Neuronal stem cell (in vitro differentiated cells): ENCODE measurements around the gene PRLR.

Experiments used
- DNase-seq: peaks from one replicate; pipeline ENCODE4 v3.0.0-alpha.2; 2013; ENCODE audit warnings: low spot score
- H2AFZ ChIP-seq: one replicate; pipeline ENCODE4 v1.6.1; 2013; ENCODE audit warnings: mild to moderate bottlenecking, low read length, inconsistent platforms
- H2AK5ac ChIP-seq: 2 replicates; pipeline ENCODE4 v1.6.1; 2013; ENCODE audit warnings: low read depth, mild to moderate bottlenecking, inconsistent platforms, low read length, moderate library complexity, mixed read lengths
- H2BK120ac ChIP-seq: 2 replicates; pipeline ENCODE4 v1.6.1; 2013; ENCODE audit warnings: low read depth, mild to moderate bottlenecking, inconsistent platforms, low read length, moderate library complexity, mixed read lengths
- H2BK12ac ChIP-seq: one replicate; pipeline ENCODE4 v1.6.1; 2013; ENCODE audit warnings: low read length, inconsistent platforms
- H2BK15ac ChIP-seq: 2 replicates; pipeline ENCODE4 v1.6.1; 2013; ENCODE audit warnings: mild to moderate bottlenecking, low read length, inconsistent platforms, mixed read lengths
- H2BK5ac ChIP-seq: one replicate; pipeline ENCODE4 v1.6.1; 2013; ENCODE audit warnings: inconsistent platforms, mild to moderate bottlenecking, low read length, moderate library complexity
- H3K14ac ChIP-seq: one replicate; pipeline ENCODE4 v1.6.1; 2013; ENCODE audit warnings: low read length, inconsistent platforms
- H3K18ac ChIP-seq: 2 replicates; pipeline ENCODE4 v1.6.1; 2013; ENCODE audit warnings: low read length, inconsistent platforms
- H3K23ac ChIP-seq: 2 replicates; pipeline ENCODE4 v1.6.1; 2013; ENCODE audit warnings: low read depth, mild to moderate bottlenecking, mixed read lengths, low read length, inconsistent platforms; ENCODE audit not compliant: poor library complexity
- H3K27ac ChIP-seq: replicated peaks from 3 replicates; pipeline ENCODE4 v1.5.1; 2013; ENCODE audit warnings: low read length, inconsistent platforms
- H3K27me3 ChIP-seq, 3 experiments: 2 replicates each; pipeline ENCODE4 v1.6.1; 2013; ENCODE audit warnings: low read length in 3 of 3, mild to moderate bottlenecking in 2 of 3, inconsistent platforms in 1 of 3, low read depth in 1 of 3, mixed read lengths in 1 of 3, moderate library complexity in 1 of 3; ENCODE audit not compliant: control insufficient read depth in 3 of 3, insufficient read depth in 3 of 3
- H3K36me3 ChIP-seq, 2 donors: replicated peaks in 1 of 2; 2 replicates each; pipeline ENCODE4 v1.6.1; 2013; ENCODE audit warnings: low read length in 2 of 2; ENCODE audit not compliant: control insufficient read depth in 2 of 2, insufficient read depth in 2 of 2
- H3K4ac ChIP-seq: 2 replicates; pipeline ENCODE4 v1.6.1; 2013; ENCODE audit warnings: inconsistent platforms, mild to moderate bottlenecking, low read length, moderate library complexity
- H3K4me1 ChIP-seq, 2 donors: 1 replicate in 1 of 2; 2 replicates in 1 of 2; pipeline ENCODE4 v1.6.1; 2013; ENCODE audit warnings: low read length in 2 of 2, low read depth in 1 of 2; ENCODE audit not compliant: control insufficient read depth in 2 of 2, insufficient read depth in 1 of 2
- H3K4me2 ChIP-seq: one replicate; pipeline ENCODE4 v1.6.1; 2013; ENCODE audit warnings: mild to moderate bottlenecking, low read length, inconsistent platforms; ENCODE audit not compliant: insufficient read depth, poor library complexity, severe bottlenecking
- H3K4me3 ChIP-seq, 2 donors: 2 replicates each; pipeline ENCODE4 v1.5.1; 2013; ENCODE audit warnings: low read length in 2 of 2, mild to moderate bottlenecking in 2 of 2, inconsistent platforms in 1 of 2, moderate library complexity in 1 of 2
- H3K79me1 ChIP-seq: one replicate; pipeline ENCODE4 v1.6.1; 2013; ENCODE audit warnings: low read depth, mild to moderate bottlenecking, inconsistent platforms, low read length, moderate library complexity
- H3K9ac ChIP-seq: one replicate; pipeline ENCODE4 v1.6.1; 2013; ENCODE audit warnings: mild to moderate bottlenecking, low read depth, low read length, inconsistent platforms; ENCODE audit not compliant: poor library complexity
- H3K9me3 ChIP-seq, 2 donors: replicated peaks in 1 of 2; 2 replicates each; pipeline versions ENCODE3 to v1.6.1; 2013; ENCODE audit warnings: low read length in 2 of 2, mild to moderate bottlenecking in 2 of 2, inconsistent platforms in 1 of 2, low read depth in 1 of 2, mixed read lengths in 1 of 2, moderate library complexity in 1 of 2; ENCODE audit not compliant: control insufficient read depth in 2 of 2, insufficient read depth in 1 of 2
- H4K8ac ChIP-seq: one replicate; pipeline ENCODE4 v1.6.1; 2013; ENCODE audit warnings: low read depth, mild to moderate bottlenecking, inconsistent platforms, low read length, moderate library complexity
- H4K91ac ChIP-seq: one replicate; pipeline ENCODE4 v1.6.1; 2013; ENCODE audit warnings: low read length, low read depth, mild to moderate bottlenecking, inconsistent platforms; ENCODE audit not compliant: poor library complexity
- WGBS, 2 donors: extraction: QIAGEN DNeasy Blood & Tissue Kit; methylation state at CpG; one replicate each; pipeline ENCODE4 v1.1.7; 2013; ENCODE audit warnings: missing lambda C conversion rate in 2 of 2, mixed read lengths in 1 of 2; ENCODE audit not compliant: insufficient read length in 2 of 2, insufficient replicate concordance in 1 of 2; ENCODE audit errors: extremely low coverage in 2 of 2; 5-methylcytosine and 5-hydroxymethylcytosine counted together

The PRLR gene

GRCh38 chr5:35163710-35164033, 66.6 kb downstream of the PRLR start:
- no peak overlapping the region for H2BK120ac ChIP-seq
- no peak overlapping the region for H3K18ac ChIP-seq
- H3K9me3 ChIP-seq, result no peaks in the 10 kb centered on the region
- no peak overlapping the region for H3K4me3 ChIP-seq
- H4K8ac ChIP-seq, result no peak overlapping the region
- H3K4me1 ChIP-seq, result peaks cover 0 to 3% of the 10 kb centered on the region in 2 donors
- H2AFZ ChIP-seq, result no peak overlapping the region
- H2BK12ac ChIP-seq, result no peak overlapping the region
- no peak overlapping the region for H3K4ac ChIP-seq
- DNase-seq, result no peak
- no peak overlapping the region for H2AK5ac ChIP-seq
- no peaks in the 10 kb centered on the region for H3K27me3 ChIP-seq
- no peak overlapping the region for H4K91ac ChIP-seq
- no peak overlapping the region for H3K4me2 ChIP-seq
- no peaks in the 10 kb centered on the region for H3K79me1 ChIP-seq
- no peaks in the 10 kb centered on the region for H3K36me3 ChIP-seq
- H3K27ac ChIP-seq, result no peak overlapping the region
- no peak overlapping the region for H2BK15ac ChIP-seq
- H3K14ac ChIP-seq, result no peak overlapping the region
- no peak overlapping the region for H2BK5ac ChIP-seq
- no peak overlapping the region for H3K9ac ChIP-seq
- H3K23ac ChIP-seq, result no peak overlapping the region

GRCh38 chr5:35162848-35163709, 67.2 kb downstream of the PRLR start:
- H3K9ac ChIP-seq, result no peak overlapping the region
- no peak overlapping the region for H2AK5ac ChIP-seq
- H2BK15ac ChIP-seq, result no peak overlapping the region
- no peak overlapping the region for H3K4me3 ChIP-seq
- no peak overlapping the region for H3K4ac ChIP-seq
- H2BK5ac ChIP-seq, result no peak overlapping the region
- H3K4me2 ChIP-seq, result no peak overlapping the region
- H2AFZ ChIP-seq, result no peak overlapping the region
- no peak overlapping the region for H4K8ac ChIP-seq
- H3K9me3 ChIP-seq, result no peaks in the 10 kb centered on the region
- no CpG with 5 or more reads among the region's 11 CpGs for WGBS, 2 donors
- H3K27ac ChIP-seq, result no peak overlapping the region
- no peak overlapping the region for H4K91ac ChIP-seq
- DNase-seq, result no peak
- no peak overlapping the region for H3K23ac ChIP-seq
- no peaks in the 10 kb centered on the region for H3K79me1 ChIP-seq
- no peak overlapping the region for H3K18ac ChIP-seq
- H3K4me1 ChIP-seq, result peaks cover 0 to 3% of the 10 kb centered on the region in 2 donors
- no peaks in the 10 kb centered on the region for H3K36me3 ChIP-seq
- no peak overlapping the region for H3K14ac ChIP-seq
- no peak overlapping the region for H2BK12ac ChIP-seq
- H2BK120ac ChIP-seq, result no peak overlapping the region
- no peaks in the 10 kb centered on the region for H3K27me3 ChIP-seq

GRCh38 chr5:35161652-35162273, 68.5 kb downstream of the PRLR start:
- H3K9ac ChIP-seq, result no peak overlapping the region
- H4K8ac ChIP-seq, result no peak overlapping the region
- H3K4ac ChIP-seq, result no peak overlapping the region
- DNase-seq, result no peak
- H3K23ac ChIP-seq, result no peak overlapping the region
- no peak overlapping the region for H3K4me3 ChIP-seq
- no peak overlapping the region for H3K14ac ChIP-seq
- H3K9me3 ChIP-seq, result no peaks in the 10 kb centered on the region
- no peaks in the 10 kb centered on the region for H3K27me3 ChIP-seq
- peaks cover 0 to 3% of the 10 kb centered on the region in 2 donors for H3K4me1 ChIP-seq
- no peak overlapping the region for H3K27ac ChIP-seq
- H2BK120ac ChIP-seq, result no peak overlapping the region
- no peak overlapping the region for H3K18ac ChIP-seq
- H3K4me2 ChIP-seq, result no peak overlapping the region
- no peaks in the 10 kb centered on the region for H3K79me1 ChIP-seq
- no peak overlapping the region for H2BK15ac ChIP-seq
- H4K91ac ChIP-seq, result no peak overlapping the region
- H2AFZ ChIP-seq, result no peak overlapping the region
- no CpG with 5 or more reads among the region's 7 CpGs for WGBS, 2 donors
- no peak overlapping the region for H2BK5ac ChIP-seq
- no peaks in the 10 kb centered on the region for H3K36me3 ChIP-seq
- no peak overlapping the region for H2BK12ac ChIP-seq
- no peak overlapping the region for H2AK5ac ChIP-seq

DNA sequence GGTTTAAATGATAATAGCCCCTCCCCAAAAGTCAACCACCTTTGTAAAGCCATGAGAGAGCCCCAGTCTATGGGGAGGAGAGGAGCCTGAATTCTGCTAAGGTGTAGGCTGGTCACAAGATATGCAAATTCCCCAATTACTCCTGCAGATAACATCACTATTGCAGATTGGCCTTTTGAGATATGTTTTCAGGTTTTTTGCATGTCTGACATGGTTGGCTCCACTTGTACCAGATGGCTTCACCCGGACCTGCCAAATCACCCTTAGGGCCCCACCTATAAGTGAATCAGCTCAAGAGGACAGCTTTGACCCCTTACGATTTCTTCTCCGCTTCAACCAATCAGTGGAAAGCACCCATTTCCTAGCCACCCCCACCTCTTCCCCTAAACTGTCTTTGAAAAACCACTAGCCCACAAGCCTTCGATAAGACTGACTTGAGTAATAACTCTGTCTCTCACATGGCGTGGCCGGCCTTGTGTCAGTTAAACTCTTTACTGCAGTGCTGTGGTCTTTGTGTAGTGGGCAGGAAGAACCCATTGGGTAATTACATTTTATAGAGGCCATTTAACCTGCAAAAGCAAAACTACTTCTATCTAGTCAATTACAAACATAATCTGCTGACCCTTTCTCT, 69.7 kb downstream of the PRLR start:
- Histone ChIP-seq H3K23ac (no peak overlapping the region), H3K4me3 (no peak overlapping the region), H2AFZ (no peak overlapping the region), H2BK5ac (no peak overlapping the region), H2AK5ac (no peak overlapping the region), H4K8ac (no peak overlapping the region), H3K79me1 (no peaks in the 10 kb centered on the region), H3K18ac (no peak overlapping the region), H3K4me1 (peaks cover 0 to 3% of the 10 kb centered on the region in 2 donors), H3K27ac (no peak overlapping the region), H3K14ac (no peak overlapping the region), H2BK120ac (no peak overlapping the region), H2BK15ac (no peak overlapping the region), H3K9ac (no peak overlapping the region), H3K27me3 (no peaks in the 10 kb centered on the region), H3K9me3 (no peaks in the 10 kb centered on the region), H3K36me3 (no peaks in the 10 kb centered on the region), H3K4me2 (no peak overlapping the region), H3K4ac (no peak overlapping the region), H2BK12ac (no peak overlapping the region), H4K91ac (no peak overlapping the region)
- no CpG with 5 or more reads among the region's 6 CpGs for WGBS, 2 donors
- no peak for DNase-seq
